ENCODE data around the gene NEDD4.

The NEDD4 gene

GRCh38 chr15:55981582-55982249 lies 11.7 kb downstream of the NEDD4 start:
- TF ChIP-seq GATA3 (IDR thresholded peaks at IDR 0.05; ENCODE audit: low read depth, low read length) (no peak), GATA2 (IDR thresholded peaks at IDR 0.05; ENCODE audit: low read depth, low read length) (no peak)

DNA sequence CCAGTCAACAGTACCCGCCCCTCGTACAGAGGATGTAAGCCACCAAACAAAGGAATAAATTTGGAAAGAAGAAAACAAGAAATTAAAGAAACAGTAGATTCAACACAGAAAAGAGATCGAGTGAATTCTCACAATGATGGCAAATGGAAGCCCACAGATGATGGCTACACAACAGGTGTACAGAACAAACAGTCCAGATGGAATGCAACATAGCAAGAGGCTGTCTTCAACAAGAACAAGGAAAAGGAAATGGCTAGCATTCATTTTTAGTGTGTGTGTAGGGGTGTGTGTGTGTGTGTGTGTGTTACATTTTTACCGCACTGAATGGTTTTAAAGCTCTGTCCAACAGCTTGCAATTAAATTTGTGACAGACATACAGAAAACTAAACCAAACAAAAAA lies 12.9 kb downstream of the NEDD4 start:
- no peak for TF ChIP-seq GATA2 (IDR thresholded peaks at IDR 0.05; ENCODE audit: low read depth, low read length)
- TF ChIP-seq GATA3 (IDR thresholded peaks at IDR 0.05; ENCODE audit: low read depth, low read length), result no peak

- TF ChIP-seq GATA2 (IDR thresholded peaks at IDR 0.05; ENCODE audit: low read depth, low read length) (no peak), GATA3 (IDR thresholded peaks at IDR 0.05; ENCODE audit: low read depth, low read length) (no peak)
Measured at GRCh38 chr15:55977231-55977630, 16.2 kb downstream of the NEDD4 start.

- TF ChIP-seq GATA3 (IDR thresholded peaks at IDR 0.05; ENCODE audit: low read depth, low read length) (no peak), GATA2 (IDR thresholded peaks at IDR 0.05; ENCODE audit: low read depth, low read length) (no peak)
Measured at GRCh38 chr15:55970286-55970685, 23.1 kb downstream of the NEDD4 start.

- TF ChIP-seq GATA2 (IDR thresholded peaks at IDR 0.05; ENCODE audit: low read depth, low read length) (no peak), GATA3 (IDR thresholded peaks at IDR 0.05; ENCODE audit: low read depth, low read length) (no peak)
Measured at GRCh38 chr15:55969582-55969981, 23.8 kb downstream of the NEDD4 start.

DNA sequence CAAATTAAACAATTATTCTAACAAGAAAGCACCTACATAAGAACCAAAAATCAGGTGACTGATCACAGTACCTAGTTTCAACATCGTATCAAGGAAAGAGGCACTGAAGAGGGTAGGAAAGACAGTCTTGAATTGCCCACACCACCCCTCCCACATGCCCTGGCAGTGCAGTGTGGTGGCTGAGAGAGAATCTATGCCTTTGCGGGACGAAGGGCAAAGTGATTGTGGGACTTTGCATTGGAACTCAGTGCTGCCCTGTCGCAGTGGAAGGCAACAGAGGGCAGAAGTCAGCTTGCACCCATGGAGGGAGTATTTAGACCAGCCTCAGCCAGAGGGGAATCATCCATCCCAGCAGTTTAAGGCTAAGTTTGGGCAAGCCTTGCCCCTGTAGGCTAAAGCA lies 24.5 kb downstream of the NEDD4 start:
- no peak for TF ChIP-seq GATA3 (IDR thresholded peaks at IDR 0.05; ENCODE audit: low read depth, low read length)
- no peak for TF ChIP-seq GATA2 (IDR thresholded peaks at IDR 0.05; ENCODE audit: low read depth, low read length)

GRCh38 chr15:55965091-55965490 lies 28.3 kb downstream of the NEDD4 start:
- TF ChIP-seq GATA2 (IDR thresholded peaks at IDR 0.05; ENCODE audit: low read depth, low read length) (no peak), GATA3 (IDR thresholded peaks at IDR 0.05; ENCODE audit: low read depth, low read length) (no peak)

GRCh38 chr15:55960946-55961345 lies 32.5 kb downstream of the NEDD4 start:
- TF ChIP-seq GATA2 (IDR thresholded peaks at IDR 0.05; ENCODE audit: low read depth, low read length), result no peak
- no peak for TF ChIP-seq GATA3 (IDR thresholded peaks at IDR 0.05; ENCODE audit: low read depth, low read length)

DNA sequence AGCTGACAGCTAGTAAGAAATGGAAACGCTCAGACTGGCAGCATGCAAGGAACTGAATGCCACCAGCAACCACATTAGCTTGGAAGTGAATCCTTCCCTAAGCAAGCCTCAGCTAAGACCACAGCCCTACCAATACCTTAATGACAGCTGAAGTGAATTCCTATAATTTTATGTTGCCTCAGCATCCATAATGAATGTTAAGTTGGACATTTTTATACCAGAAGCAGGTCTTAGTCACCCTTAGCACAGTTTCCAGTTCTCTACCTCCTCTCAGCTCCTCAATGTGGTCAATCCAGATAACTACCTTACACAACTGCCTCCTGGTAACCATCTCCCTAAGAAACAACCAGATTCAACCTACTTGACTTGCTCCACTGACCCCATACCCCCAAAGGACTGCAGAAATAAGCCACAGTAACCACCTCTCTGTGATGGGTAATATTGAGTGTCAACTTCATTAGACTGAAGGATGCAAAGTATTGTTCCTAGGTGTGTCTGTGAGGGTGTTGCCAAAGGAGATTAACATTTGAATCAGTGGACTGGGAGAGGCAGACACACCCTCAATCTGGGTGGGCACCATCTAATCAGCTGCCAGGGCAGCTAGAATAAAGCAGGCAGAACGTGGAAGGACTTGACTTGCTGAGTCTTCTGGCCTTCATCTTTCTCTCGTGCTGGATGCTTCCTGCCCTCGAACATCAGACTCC lies 33.5 kb downstream of the NEDD4 start:
- no peak for TF ChIP-seq GATA3 (IDR thresholded peaks at IDR 0.05; ENCODE audit: low read depth, low read length)
- TF ChIP-seq GATA2 (IDR thresholded peaks at IDR 0.05; ENCODE audit: low read depth, low read length), result no peak

GRCh38 chr15:55958349-55958748 lies 35.1 kb downstream of the NEDD4 start:
- TF ChIP-seq GATA3 (IDR thresholded peaks at IDR 0.05; ENCODE audit: low read depth, low read length), result no peak
- TF ChIP-seq GATA2 (IDR thresholded peaks at IDR 0.05; ENCODE audit: low read depth, low read length), result no peak

DNA sequence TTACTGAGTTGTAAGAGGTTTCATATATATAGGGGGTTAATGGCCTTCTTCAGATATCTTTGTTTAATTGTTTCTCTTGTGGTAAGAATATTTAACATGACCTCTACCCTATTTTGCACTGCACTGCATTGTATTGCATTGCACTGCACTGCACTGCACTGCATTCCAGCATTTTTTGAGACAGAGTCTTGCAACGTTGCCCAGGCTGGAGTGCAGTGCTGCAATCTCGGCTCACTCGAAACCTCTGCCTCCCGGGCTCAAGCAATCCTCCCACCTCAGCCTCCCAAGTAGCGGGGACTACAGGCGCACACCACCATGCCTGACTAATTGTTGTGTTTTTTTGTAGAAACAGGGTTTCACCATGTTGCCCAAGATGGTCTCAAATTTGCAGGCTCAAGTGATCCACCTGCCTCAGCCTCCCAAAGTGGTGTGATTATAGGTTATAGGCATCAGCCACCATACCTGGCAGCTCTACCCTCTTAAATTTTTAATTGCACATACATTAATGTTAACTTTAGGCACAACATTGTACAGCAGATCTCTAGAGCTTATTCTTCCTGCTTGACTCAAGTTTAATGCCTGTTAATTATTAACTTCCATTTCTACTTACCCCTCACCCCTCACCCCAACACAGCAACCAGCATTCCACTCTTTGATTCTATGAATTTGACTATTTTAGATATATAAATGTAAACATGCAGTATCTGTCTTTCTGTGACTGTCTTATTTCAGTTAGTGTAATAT lies 38.4 kb downstream of the NEDD4 start:
- TF ChIP-seq GATA2 (IDR thresholded peaks at IDR 0.05; ENCODE audit: low read depth, low read length), result no peak
- no peak for TF ChIP-seq GATA3 (IDR thresholded peaks at IDR 0.05; ENCODE audit: low read depth, low read length)

- TF ChIP-seq GATA2 (IDR thresholded peaks at IDR 0.05; ENCODE audit: low read depth, low read length) (no peak), GATA3 (IDR thresholded peaks at IDR 0.05; ENCODE audit: low read depth, low read length) (no peak)
Measured at GRCh38 chr15:55942332-55942731, 51.1 kb downstream of the NEDD4 start.

GRCh38 chr15:55937040-55937439 lies 56.4 kb downstream of the NEDD4 start:
- TF ChIP-seq GATA2 (IDR thresholded peaks at IDR 0.05; ENCODE audit: low read depth, low read length) (no peak), GATA3 (IDR thresholded peaks at IDR 0.05; ENCODE audit: low read depth, low read length) (no peak)

DNA sequence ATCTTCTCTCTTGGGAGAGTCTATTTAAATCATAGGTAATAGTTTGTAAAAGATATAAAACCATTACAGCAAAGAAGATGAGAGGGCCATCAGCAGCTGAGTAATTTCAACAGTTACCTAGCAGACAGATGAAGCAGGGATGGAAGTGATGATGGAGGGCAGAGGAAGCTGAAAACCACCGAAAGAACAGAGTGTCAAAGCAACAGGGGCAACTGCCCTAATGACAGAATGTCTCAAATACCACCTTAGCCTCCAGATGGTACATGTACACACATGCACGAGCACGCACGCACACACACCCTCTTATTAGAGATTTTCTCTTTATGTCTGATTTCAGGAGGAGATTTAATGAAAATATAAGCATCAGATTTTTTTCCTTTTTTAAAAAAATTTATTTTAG lies 64.5 kb downstream of the NEDD4 start:
- TF ChIP-seq GATA3 (IDR thresholded peaks at IDR 0.05; ENCODE audit: low read depth, low read length), result no peak
- no peak for TF ChIP-seq GATA2 (IDR thresholded peaks at IDR 0.05; ENCODE audit: low read depth, low read length)

DNA sequence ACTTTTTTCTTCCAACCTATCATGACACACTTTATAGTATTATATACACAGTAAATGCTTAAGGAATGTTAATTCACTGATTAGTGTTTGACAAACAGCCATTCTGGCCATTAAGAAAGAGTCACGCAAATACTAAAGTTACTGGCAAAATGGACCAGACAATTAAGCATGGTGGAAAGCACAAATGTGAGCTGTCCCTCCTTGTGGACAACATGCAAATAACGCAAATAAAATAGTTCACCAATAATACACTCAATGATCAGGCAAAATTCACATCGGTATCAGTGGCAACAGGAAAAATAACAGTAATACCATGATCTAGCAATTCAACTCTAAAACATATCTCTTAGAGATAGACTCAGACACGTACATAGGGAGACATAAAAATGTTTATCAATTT lies 71.7 kb downstream of the NEDD4 start:
- TF ChIP-seq GATA2 (IDR thresholded peaks at IDR 0.05; ENCODE audit: low read depth, low read length) (no peak), GATA3 (IDR thresholded peaks at IDR 0.05; ENCODE audit: low read depth, low read length) (no peak)
